CD8-positive, alpha-beta memory T cell (primary cell): Measurements from ENCODE around the gene DNAAF3. TPM values are rescaled to one million over a fixed set of nuclear protein-coding genes. Genes with fewer than 3 reads are reported as not detected.

Experiments
- CTCF ChIA-PET: fragments of 350-600 bp; sonication (Branson Sonifier 250); formaldehyde crosslinking; loops from one replicate; lab custom pipeline; 2021; ENCODE audit warnings: antibody characterized with exemption; lab: Charles Lee
- POLR2A ChIA-PET: fragments of 350-600 bp; sonication (Branson Sonifier 250); formaldehyde crosslinking; loops from one replicate; lab custom pipeline; 2021; ENCODE audit warnings: antibody characterized with exemption; lab: Charles Lee
- DNase-seq, 5 donors: peaks; one replicate each; pipeline versions ENCODE4 v3.0.0 to v3.0.0-alpha.2; 2020 to 2022; ENCODE audit warnings: mixed read lengths in 1 of 5
- H3K27ac ChIP-seq: one replicate; pipeline ENCODE4 v1.7.0; 2013; ENCODE audit warnings: low read depth, mild to moderate bottlenecking, low read length, moderate library complexity
- H3K27me3 ChIP-seq: 2 replicates; pipeline ENCODE4 v1.7.0; 2013; ENCODE audit warnings: low read length, mild to moderate bottlenecking; ENCODE audit not compliant: insufficient read depth, poor library complexity, severe bottlenecking
- H3K36me3 ChIP-seq: 2 replicates; pipeline ENCODE4 v1.7.0; 2013; ENCODE audit warnings: mild to moderate bottlenecking, low read length, moderate library complexity; ENCODE audit not compliant: insufficient read depth
- H3K4me1 ChIP-seq: 2 replicates; pipeline ENCODE4 v1.7.0; 2013; ENCODE audit warnings: mild to moderate bottlenecking, low read length, moderate library complexity; ENCODE audit not compliant: insufficient read depth
- H3K4me3 ChIP-seq: 2 replicates; pipeline ENCODE4 v1.7.0; 2013; ENCODE audit warnings: mild to moderate bottlenecking, low read length
- H3K9me3 ChIP-seq: 2 replicates; pipeline ENCODE4 v1.7.0; 2013; ENCODE audit warnings: mild to moderate bottlenecking, low read length
- H3K27ac Mint-ChIP-seq, 8 donors: one replicate each; pipeline ENCODE4 v1.8.0; 2020 to 2021; ENCODE audit warnings: mixed read lengths in 8 of 8, mild to moderate bottlenecking in 6 of 8, inconsistent platforms in 3 of 8, moderate library complexity in 3 of 8
- H3K27me3 Mint-ChIP-seq, 2 donors: one replicate each; pipeline ENCODE4 v1.8.0; 2020 to 2021; ENCODE audit warnings: mixed read lengths in 2 of 2, mild to moderate bottlenecking in 1 of 2, moderate library complexity in 1 of 2
- H3K36me3 Mint-ChIP-seq, 3 donors: one replicate each; pipeline ENCODE4 v1.8.0; 2020 to 2021; ENCODE audit warnings: mixed read lengths in 3 of 3, inconsistent platforms in 1 of 3, mild to moderate bottlenecking in 1 of 3
- H3K4me1 Mint-ChIP-seq, 3 donors: one replicate each; pipeline ENCODE4 v1.8.0; 2020 to 2021; ENCODE audit warnings: mixed read lengths in 3 of 3, inconsistent platforms in 1 of 3, mild to moderate bottlenecking in 1 of 3
- H3K4me3 Mint-ChIP-seq, 7 donors: one replicate each; pipeline ENCODE4 v1.8.0; 2020 to 2021; ENCODE audit warnings: mixed read lengths in 7 of 7, mild to moderate bottlenecking in 6 of 7, moderate library complexity in 4 of 7, inconsistent platforms in 2 of 7
- H3K9me3 Mint-ChIP-seq, 5 donors: one replicate each; pipeline ENCODE4 v1.8.0; 2020 to 2022; ENCODE audit warnings: mixed read lengths in 5 of 5, mild to moderate bottlenecking in 3 of 5, moderate library complexity in 2 of 5, inconsistent platforms in 1 of 5
- polyA plus RNA-seq: library from polyadenylated mRNA; unstranded; fragments of 300-500 nt; fragmentation: Illumina TruSeq; gene quantifications from one replicate; pipeline ENCODE4 v1.2.3, GENCODE V29; 2021
- total RNA-seq, 2 experiments: library from RNA; stranded (reverse); gene quantifications; one replicate each; pipeline ENCODE4 v1.2.3, GENCODE V29; 2021

Gene DNAAF3
- total and polyA plus RNA-seq, 3 experiments from 2014 or later, result 0.27 TPM; not detected in 2

DNA sequence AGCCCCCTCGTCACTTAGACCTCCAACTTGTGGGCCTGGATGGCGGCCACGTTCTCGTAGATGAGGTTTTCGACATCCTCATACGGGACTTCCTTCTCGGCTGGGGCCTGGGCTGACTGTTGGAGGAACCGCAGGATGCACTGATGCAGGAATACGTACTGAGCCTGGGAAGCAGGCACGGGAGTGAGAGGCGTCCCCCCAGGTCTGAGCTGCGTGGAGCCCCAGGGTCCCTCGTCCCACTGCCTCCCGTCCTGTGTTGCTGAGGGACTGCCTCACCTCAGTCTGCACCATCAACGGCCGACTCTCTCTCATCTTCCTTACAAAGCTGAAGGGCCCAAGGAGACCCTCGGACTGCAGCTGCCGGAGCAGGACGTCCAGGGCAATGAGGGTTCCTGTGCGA, 15.3 kb upstream of the DNAAF3 start:
- no peaks in the 10 kb centered on the region for H3K9me3 Mint-ChIP-seq
- H3K4me3 Mint-ChIP-seq, result peak overlapping the region in 1 of 7 donors; percentile 50
- Histone ChIP-seq H3K9me3 (no peaks in the 10 kb centered on the region), H3K4me3 (no peak overlapping the region), H3K27me3 (peaks cover 44% of the 10 kb centered on the region), H3K36me3 (no peaks in the 10 kb centered on the region), H3K27ac (no peak overlapping the region), H3K4me1 (peaks cover 23% of the 10 kb centered on the region)
- peaks cover 17 to 29% (median 18%) of the 10 kb centered on the region in 3 donors for H3K4me1 Mint-ChIP-seq
- H3K27ac Mint-ChIP-seq, result peak overlapping the region in 1 of 8 donors; percentile 14
- H3K36me3 Mint-ChIP-seq, result no peaks in the 10 kb centered on the region
- POLR2A ChIA-PET, result no interaction called here
- CTCF ChIA-PET, result interaction anchor here (1.1 kb wide), 1 partner anchor 72 kb away, joined by 3 read pairs; no protein-coding TSS in a partner anchor
- DNase-seq, result no peak
- H3K27me3 Mint-ChIP-seq, result peaks cover 51 to 66% of the 10 kb centered on the region in 2 donors

DNA sequence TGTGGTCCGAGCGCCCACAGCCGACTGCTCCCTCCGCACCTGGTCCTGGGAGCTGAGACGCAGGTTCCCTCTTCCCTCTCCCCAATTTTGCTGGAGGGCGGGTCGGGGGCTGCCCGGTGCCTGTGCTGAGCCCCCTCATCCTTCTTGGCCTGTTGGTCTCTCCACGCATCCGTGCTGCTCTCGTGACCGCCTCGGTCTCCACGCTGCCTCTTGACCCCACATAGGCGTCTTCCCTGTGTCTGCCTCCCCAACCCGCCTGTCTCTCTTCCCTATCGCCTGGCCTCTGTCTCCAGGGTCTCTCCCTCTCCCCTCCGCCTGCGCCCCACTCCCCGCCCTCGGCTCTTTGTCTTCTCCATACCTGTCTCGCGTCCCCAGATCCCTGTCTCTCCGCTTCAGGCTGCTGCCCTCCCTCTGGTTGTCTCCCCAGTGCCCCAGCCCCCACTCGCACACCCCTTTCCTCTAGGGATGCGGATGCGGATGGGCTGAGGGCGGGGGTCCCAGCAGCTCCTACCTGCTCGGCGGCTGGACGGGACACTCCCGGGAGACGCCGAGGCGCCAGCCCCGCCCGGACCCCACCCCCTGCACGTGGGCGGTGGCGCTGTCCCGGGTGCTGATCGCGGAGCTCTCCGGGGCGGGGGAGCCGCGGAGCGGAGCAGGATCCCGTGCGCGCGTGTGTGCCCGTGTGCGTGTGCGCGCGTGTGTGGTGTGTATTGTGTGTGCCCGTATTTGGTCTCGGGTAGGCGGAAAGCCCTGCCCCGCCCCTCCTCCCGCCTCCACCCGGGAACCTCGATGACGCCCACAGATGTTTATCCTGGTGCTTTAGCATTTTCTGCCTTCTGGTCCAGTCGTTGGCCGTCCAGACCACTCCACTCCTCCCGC, 13.4 kb upstream of the DNAAF3 start, which contains the start of gene SYT5:
Gene SYT5 (minus strand): TSS at position 684 of the 879 bp plus-strand sequence. CDS start 1,248 bp downstream, outside the sequence.
- Mint-ChIP-seq H3K4me1 (peaks cover 17 to 29% (median 18%) of the 10 kb centered on the region in 3 donors), H3K9me3 (peaks cover 0 to 2% (median 0%) of the 10 kb centered on the region in 5 donors), H3K27me3 (peaks cover 60 to 68% of the 10 kb centered on the region in 2 donors), H3K36me3 (no peaks in the 10 kb centered on the region), H3K27ac (peak within 1 kb of the TSS; percentile 26 to 97 (median 96)), H3K4me3 (peak within 1 kb of the TSS; percentile 75 to 92 (median 78))
- Histone ChIP-seq H3K9me3 (no peaks in the 10 kb centered on the region), H3K36me3 (no peaks in the 10 kb centered on the region), H3K27me3 (peaks cover 61% of the 10 kb centered on the region), H3K27ac (peak within 1 kb of the TSS; percentile 62), H3K4me1 (peaks cover 23% of the 10 kb centered on the region), H3K4me3 (peak within 1 kb of the TSS; percentile 57)
- ChIA-PET CTCF (no interaction called here), POLR2A (interaction anchor here (0.6 to 1.0 kb wide), 2 partner anchors 40 to 1521 kb away, joined by 3 read pairs; no protein-coding TSS in a partner anchor)
- peak; percentile 37 to 76 (median 52) for DNase-seq

DNA sequence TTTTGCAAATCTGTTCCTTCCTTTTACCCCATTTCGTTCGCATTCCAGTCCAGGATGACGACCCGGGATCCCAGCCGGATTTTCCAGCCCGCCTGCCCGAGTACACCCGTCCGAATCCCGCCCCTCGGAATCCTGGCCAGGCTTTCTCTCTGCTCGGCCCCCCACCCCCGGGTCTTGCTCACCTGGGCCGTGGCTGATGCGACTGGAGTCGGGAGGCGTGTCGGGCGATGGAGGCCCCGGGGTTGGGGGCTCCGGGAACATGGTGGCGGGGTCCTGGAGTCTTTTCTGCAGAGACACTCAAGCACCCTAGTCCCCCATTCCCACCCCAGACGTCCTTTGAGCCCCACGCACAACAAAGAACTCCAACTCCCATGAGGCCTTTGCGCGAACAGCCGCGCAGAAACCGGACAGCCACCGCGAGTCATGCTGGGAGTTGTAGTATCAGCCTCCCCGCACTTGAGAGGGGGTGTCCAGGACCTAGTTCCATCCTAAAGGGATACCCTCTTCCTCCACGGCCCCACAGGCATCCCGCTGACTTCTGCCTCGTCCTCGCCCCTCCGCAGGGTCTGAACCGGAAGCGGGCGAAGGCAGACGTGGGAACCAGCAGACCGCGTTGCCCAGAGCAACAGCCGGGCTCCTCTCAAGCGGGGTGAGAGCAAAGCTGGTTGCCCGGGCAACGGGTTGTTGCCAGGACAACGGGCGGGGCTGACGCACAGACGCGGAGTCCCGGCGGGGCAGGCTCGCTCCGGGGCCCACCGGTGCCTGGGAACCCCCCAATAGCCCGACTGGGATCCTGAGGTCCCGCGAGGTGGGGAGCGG, 12.6 kb upstream of the DNAAF3 start:
- H3K4me1 ChIP-seq, result peaks cover 28% of the 10 kb centered on the region
- H3K36me3 ChIP-seq, result no peaks in the 10 kb centered on the region
- DNase-seq, result peak; percentile 95 to 99 (median 97)
- no peaks in the 10 kb centered on the region for H3K36me3 Mint-ChIP-seq
- peaks cover 21 to 36% (median 24%) of the 10 kb centered on the region in 3 donors for H3K4me1 Mint-ChIP-seq
- H3K27ac Mint-ChIP-seq, result peak overlapping the region; percentile 26 to 97 (median 94)
- H3K27me3 ChIP-seq, result peaks cover 70% of the 10 kb centered on the region
- peaks cover 68 to 72% of the 10 kb centered on the region in 2 donors for H3K27me3 Mint-ChIP-seq
- H3K27ac ChIP-seq, result peak overlapping the region; percentile 62
- peak overlapping the region; percentile 57 for H3K4me3 ChIP-seq
- no peaks in the 10 kb centered on the region for H3K9me3 ChIP-seq
- peaks cover 0 to 7% (median 0%) of the 10 kb centered on the region in 5 donors for H3K9me3 Mint-ChIP-seq
- CTCF ChIA-PET, result no interaction called here
- POLR2A ChIA-PET, result interaction anchor here (0.6 kb wide), 2 partner anchors 123 to 1520 kb away, joined by 3 to 4 read pairs; no protein-coding TSS in a partner anchor
- peak overlapping the region; percentile 75 to 92 (median 78) for H3K4me3 Mint-ChIP-seq

DNA sequence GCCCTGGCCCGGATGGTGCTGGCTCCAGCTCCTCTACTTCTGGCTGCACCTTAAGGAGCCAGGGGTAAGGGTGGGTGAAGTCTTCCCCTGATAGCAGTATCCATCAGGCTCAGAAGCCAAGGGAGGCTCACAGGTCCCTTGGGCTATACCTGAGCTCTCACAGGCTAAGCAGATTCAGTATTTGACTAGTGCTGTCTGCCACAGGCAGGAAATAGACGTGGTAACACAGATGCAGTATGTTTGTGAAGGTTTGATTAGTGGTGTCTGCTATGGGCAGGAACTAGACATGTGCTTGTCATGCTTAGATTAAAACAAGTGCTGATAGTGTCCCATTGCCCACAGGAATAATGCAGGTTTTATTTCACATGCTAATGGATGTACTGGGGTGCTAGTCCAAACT, 9.7 kb upstream of the DNAAF3 start:
- H3K27me3 Mint-ChIP-seq, result peaks cover 75 to 79% of the 10 kb centered on the region in 2 donors
- no peak overlapping the region for H3K4me3 ChIP-seq
- no peak overlapping the region for H3K27ac ChIP-seq
- peaks cover 21 to 47% (median 31%) of the 10 kb centered on the region in 3 donors for H3K4me1 Mint-ChIP-seq
- peaks cover 0 to 7% (median 2%) of the 10 kb centered on the region in 5 donors for H3K9me3 Mint-ChIP-seq
- no peak for DNase-seq
- CTCF ChIA-PET, result no interaction called here
- POLR2A ChIA-PET, result no interaction called here
- H3K9me3 ChIP-seq, result no peaks in the 10 kb centered on the region
- H3K36me3 Mint-ChIP-seq, result no peaks in the 10 kb centered on the region
- no peaks in the 10 kb centered on the region for H3K36me3 ChIP-seq
- H3K27me3 ChIP-seq, result peaks cover 78% of the 10 kb centered on the region
- peak overlapping the region in 1 of 7 donors; percentile 78 for H3K4me3 Mint-ChIP-seq
- peaks cover 39% of the 10 kb centered on the region for H3K4me1 ChIP-seq
- peak overlapping the region in 2 of 8 donors; percentile 19 to 73 for H3K27ac Mint-ChIP-seq

DNA sequence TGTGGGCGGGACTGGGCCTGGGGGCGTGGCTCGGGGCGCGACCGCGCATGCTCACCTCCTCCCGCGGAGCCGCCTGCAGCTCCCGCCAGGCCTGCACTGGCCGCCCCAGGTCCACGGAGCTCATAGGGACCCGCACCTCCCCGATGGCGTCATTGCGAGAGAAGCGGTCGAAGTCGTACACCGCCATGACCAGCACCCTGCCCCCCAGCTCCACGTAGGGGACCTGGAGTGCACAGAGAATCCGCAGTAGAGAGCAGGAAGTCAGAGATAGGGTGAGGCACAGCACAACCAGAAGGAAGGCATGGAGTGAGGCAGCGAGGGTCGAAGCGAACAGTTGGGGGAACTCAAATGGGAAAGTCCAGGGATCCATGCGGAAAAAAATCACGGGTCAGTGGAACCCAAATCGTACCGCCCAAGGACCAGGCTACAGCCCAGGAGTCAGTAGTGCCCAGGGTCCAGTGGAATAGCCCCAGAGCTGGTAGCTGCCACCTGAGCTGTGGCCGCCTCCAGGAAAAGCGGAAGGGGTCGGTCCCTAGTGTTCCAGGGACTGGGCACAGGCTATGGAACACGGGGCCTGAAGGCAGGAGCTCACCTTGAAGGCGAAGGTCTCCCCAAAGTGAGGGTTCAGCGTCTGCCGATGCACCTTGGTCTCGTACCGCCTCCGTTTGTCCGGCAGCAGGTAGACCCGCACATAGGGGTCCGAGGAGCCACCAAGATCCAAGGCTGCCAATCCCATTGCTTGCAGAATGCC, 8.9 kb upstream of the DNAAF3 start:
- ChIA-PET CTCF (no interaction called here), POLR2A (no interaction called here)
- peaks cover 73% of the 10 kb centered on the region for H3K27me3 ChIP-seq
- H3K36me3 Mint-ChIP-seq, result no peaks in the 10 kb centered on the region
- peaks cover 35% of the 10 kb centered on the region for H3K4me1 ChIP-seq
- H3K4me1 Mint-ChIP-seq, result peaks cover 21 to 43% (median 27%) of the 10 kb centered on the region in 3 donors
- H3K27me3 Mint-ChIP-seq, result peaks cover 75 to 79% of the 10 kb centered on the region in 2 donors
- H3K4me3 ChIP-seq, result no peak overlapping the region
- no peak for DNase-seq
- H3K9me3 Mint-ChIP-seq, result peaks cover 0 to 7% (median 2%) of the 10 kb centered on the region in 5 donors
- peak overlapping the region; percentile 38 for H3K27ac ChIP-seq
- H3K36me3 ChIP-seq, result no peaks in the 10 kb centered on the region
- H3K4me3 Mint-ChIP-seq, result no peak overlapping the region
- no peak overlapping the region for H3K27ac Mint-ChIP-seq
- H3K9me3 ChIP-seq, result no peaks in the 10 kb centered on the region

DNA sequence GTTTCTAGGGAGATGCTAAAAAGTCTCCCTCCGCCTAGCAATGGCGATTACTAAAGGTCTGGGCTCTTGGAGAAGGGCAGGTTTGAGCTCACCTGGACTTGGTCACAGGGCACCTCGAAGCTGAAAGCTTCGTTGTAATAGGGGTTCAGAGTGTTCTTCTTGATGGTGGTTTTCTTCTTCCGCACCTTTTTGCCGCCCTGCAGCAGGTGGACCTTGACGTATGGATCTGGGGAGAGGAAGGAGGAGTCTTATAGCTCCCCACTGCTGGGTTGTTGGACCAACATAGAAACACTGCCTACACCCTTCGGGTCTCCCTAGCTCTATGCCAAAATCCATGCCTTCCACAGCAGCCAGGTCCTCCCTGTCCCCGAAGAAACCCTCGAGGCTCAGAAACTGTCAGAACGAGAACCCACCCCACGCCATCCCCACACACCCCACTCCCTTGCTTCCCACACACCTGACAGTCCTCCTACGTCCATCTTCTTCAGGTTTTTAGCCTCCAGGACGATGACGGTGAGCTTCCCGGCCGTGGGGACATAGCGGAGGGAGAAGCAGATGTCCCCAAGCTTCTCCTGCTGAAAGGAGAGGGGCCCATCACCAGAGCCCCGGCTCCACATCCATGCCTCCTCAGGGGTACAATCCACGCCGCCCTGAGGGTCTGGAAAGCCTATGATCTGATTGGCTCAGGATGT, 8.2 kb upstream of the DNAAF3 start:
- Histone ChIP-seq H3K27ac (peak overlapping the region; percentile 24), H3K9me3 (no peaks in the 10 kb centered on the region), H3K4me3 (no peak overlapping the region), H3K36me3 (no peaks in the 10 kb centered on the region), H3K4me1 (peaks cover 28% of the 10 kb centered on the region), H3K27me3 (peaks cover 70% of the 10 kb centered on the region)
- H3K4me3 Mint-ChIP-seq, result peak overlapping the region; percentile 24 to 58 (median 44)
- POLR2A ChIA-PET, result no interaction called here
- peak overlapping the region in 2 of 8 donors; percentile 13 to 43 for H3K27ac Mint-ChIP-seq
- DNase-seq, result no peak
- no peaks in the 10 kb centered on the region for H3K36me3 Mint-ChIP-seq
- H3K27me3 Mint-ChIP-seq, result peaks cover 78 to 79% of the 10 kb centered on the region in 2 donors
- peaks cover 18 to 35% (median 22%) of the 10 kb centered on the region in 3 donors for H3K4me1 Mint-ChIP-seq
- H3K9me3 Mint-ChIP-seq, result peaks cover 0 to 7% (median 2%) of the 10 kb centered on the region in 5 donors
- CTCF ChIA-PET, result interaction anchor here (1.3 kb wide), 1 partner anchor 14 kb away, joined by 3 read pairs; no protein-coding TSS in a partner anchor
